Measurements from ENCODE around the gene PHLDB2. TPM values are rescaled to one million over a fixed set of nuclear protein-coding genes. Genes with fewer than 3 reads are reported as not detected.

The PHLDB2 gene
- total RNA-seq, 1 donor from 2014 or later: 37.2 TPM

- DNase-seq (ENCODE audit: low spot score in 2 of 2, unreplicated experiment in 2 of 2): no peak
- Mint-ChIP-seq H3K36me3 (peaks cover 9% of the 10 kb centered on the region), H3K27me3 (ENCODE audit: low read depth) (peaks cover 3% of the 10 kb centered on the region), H3K4me3 (no peak overlapping the region), H3K4me1 (peaks cover 2% of the 10 kb centered on the region), H3K27ac (peak overlapping the region; percentile 59), H3K9me3 (no peaks in the 10 kb centered on the region)
- no peak for TF ChIP-seq CTCF (IDR thresholded peaks at IDR 0.05; ENCODE audit: unreplicated experiment)
These were observed 134.0 kb downstream of the PHLDB2 start for GRCh38 chr3:111993038-111993437.

DNA sequence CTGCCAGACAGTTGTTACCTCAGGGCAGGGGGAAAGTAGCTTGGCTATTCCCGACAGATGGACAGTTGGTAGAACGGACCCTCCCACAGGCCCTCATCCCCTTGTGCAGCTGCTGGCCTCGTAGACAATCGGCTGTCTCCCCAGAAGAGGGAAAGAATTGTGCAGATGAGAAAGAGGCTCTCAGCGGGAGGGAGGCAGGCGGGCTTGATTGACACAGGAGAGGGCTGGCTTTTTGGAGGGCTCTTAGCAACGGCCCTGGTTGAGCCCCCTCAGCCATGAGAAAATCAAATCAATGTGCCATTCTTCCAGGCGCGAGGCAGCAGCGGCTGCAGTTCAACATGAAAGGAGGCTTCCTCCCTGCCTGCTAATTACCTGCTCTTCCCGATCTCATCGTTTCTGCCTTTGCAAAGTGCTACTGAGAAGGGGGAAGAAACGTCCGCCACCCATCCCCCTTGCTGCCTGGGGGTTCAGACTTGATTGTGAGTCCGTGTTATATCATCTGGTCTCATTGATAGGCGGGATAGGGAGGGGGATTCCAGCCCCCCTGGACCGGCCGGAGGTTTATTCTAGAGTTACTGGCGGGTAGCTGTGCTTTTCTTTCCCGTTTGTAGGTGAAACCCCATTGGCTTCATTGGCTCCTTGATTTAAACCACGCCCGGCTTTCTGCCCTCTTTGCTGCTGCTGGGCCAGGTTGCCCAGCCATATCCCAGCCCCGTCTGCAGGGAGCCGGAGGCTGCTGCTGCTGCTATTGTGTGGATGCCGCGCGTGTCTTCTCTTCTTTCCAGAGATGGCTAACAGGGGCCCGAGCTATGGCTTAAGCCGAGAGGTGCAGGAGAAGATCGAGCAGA lies 139.8 kb downstream of the PHLDB2 start, which contains the start of gene TAGLN3:
Gene TAGLN3 (plus strand): TSS at position 287 of the 848 bp plus-strand sequence. CDS start 501 bp downstream, at position 788.
- DNase-seq (ENCODE audit: low spot score in 2 of 2, unreplicated experiment in 2 of 2): peak in 1 of 2 experiments; percentile 42
- Mint-ChIP-seq H3K27me3 (ENCODE audit: low read depth) (peaks cover 26% of the 10 kb centered on the region), H3K4me1 (peaks cover 20% of the 10 kb centered on the region), H3K9me3 (no peaks in the 10 kb centered on the region), H3K27ac (no peak within 1 kb of the TSS), H3K36me3 (no peaks in the 10 kb centered on the region), H3K4me3 (peak within 1 kb of the TSS; percentile 78)
- TF ChIP-seq CTCF (IDR thresholded peaks at IDR 0.05; ENCODE audit: unreplicated experiment): no peak

GRCh38 chr3:111999484-112000324 lies 140.6 kb downstream of the PHLDB2 start:
- H3K36me3 Mint-ChIP-seq: no peaks in the 10 kb centered on the region
- H3K27ac Mint-ChIP-seq: no peak overlapping the region
- peaks cover 20% of the 10 kb centered on the region for H3K4me1 Mint-ChIP-seq
- peak in 1 of 2 experiments; percentile 41 for DNase-seq (ENCODE audit: low spot score in 2 of 2, unreplicated experiment in 2 of 2)
- no peaks in the 10 kb centered on the region for H3K9me3 Mint-ChIP-seq
- peak overlapping the region; percentile 78 for H3K4me3 Mint-ChIP-seq
- TF ChIP-seq CTCF (IDR thresholded peaks at IDR 0.05; ENCODE audit: unreplicated experiment): no peak
- peaks cover 26% of the 10 kb centered on the region for H3K27me3 Mint-ChIP-seq (ENCODE audit: low read depth)

GRCh38 chr3:112000367-112000771 lies 141.3 kb downstream of the PHLDB2 start:
- H3K27me3 Mint-ChIP-seq (ENCODE audit: low read depth): peaks cover 26% of the 10 kb centered on the region

More at GRCh38 chr3:112000367-112000771, 141.3 kb downstream of the PHLDB2 start:
- no peaks in the 10 kb centered on the region for H3K9me3 Mint-ChIP-seq
- no peak overlapping the region for H3K4me3 Mint-ChIP-seq
- no peaks in the 10 kb centered on the region for H3K36me3 Mint-ChIP-seq
- H3K4me1 Mint-ChIP-seq: peaks cover 20% of the 10 kb centered on the region
- DNase-seq (ENCODE audit: low spot score in 2 of 2, unreplicated experiment in 2 of 2): no peak
- TF ChIP-seq CTCF (IDR thresholded peaks at IDR 0.05; ENCODE audit: unreplicated experiment): no peak
- H3K27ac Mint-ChIP-seq: no peak overlapping the region
